AML-193 (cell line): ENCODE results near the gene NFATC1.

ENCODE experiments used
- DNase-seq, 2 experiments: peaks; one replicate each; lab custom pipeline; 2025; lab: John Stamatoyannopoulos, UW

The NFATC1 gene

DNA sequence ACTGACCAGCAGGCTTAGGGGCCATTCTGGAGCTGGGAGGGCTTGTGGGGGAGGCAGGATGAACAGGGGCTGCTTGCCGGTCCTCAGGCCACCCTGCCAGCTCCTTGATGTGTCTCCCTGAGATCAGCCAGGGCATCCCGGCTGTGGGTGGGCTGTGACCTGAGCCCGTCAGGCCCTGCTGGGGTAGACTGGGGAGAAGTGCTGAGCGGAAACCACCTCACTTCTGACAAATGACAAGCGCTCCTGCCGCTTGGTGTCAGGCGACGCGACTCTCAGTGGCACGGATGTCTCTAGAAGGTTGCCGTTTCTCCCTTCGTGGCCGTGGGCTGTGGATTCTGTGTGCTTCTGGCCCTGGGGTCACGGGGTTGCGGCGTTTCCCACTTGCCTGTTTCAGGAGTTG, 45.7 kb downstream of the NFATC1 start:
- DNase-seq, result no peak

DNA sequence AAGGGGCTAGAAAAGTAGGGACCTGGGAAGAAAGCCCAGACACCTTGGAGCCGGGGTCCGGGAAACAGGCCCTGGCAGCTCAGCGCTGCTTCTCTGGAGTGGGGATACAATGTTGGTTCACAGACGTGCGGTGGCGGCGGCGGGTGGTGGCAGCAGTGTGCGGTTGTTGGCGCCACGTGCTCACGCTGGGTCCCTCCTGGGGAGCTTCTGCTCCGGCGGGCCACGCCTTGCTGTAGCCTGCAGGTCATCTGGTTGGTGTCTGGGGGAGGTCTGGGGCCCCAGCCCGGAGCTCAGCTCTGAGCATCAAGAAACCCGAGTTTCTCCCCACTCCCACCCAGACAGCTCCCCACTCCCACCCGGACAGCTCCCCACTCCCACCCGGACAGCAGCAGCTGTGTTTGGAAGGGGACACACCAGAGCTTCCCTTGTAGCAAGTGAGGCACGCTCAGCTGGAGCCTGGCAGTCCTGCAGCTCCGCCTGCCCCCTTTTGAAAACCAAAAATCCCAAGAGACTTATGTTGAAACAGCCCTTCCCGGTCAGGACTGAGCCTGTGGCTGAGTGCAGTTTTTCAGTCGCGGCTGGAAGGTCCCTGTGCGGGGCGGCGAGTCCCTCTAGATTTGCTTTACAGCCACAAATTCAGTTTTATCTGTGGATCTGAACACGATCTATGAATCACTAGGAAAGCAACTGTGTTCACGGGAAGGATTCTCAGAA, 46.9 kb downstream of the NFATC1 start:
- DNase-seq, result no peak

DNA sequence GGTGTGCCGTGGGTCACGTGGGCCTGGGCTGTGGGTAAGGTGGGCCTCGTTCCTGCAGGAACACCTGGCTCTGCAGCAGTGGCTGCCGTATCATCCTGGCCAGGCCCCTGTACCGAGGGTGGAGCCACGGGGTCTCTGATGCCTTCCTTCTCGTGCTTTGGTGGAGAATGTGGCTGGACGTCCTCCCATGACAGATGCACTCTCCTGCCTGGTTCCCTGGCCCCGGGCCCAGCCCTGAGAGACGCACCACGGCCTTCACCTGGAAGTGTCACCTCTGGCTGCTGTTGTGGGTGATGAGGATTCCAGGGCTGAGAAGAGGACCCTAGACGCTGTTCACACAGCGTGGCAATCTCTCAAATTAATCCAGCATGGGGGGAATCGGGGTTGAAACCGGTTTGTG, 49.5 kb downstream of the NFATC1 start:
- no peak for DNase-seq

DNA sequence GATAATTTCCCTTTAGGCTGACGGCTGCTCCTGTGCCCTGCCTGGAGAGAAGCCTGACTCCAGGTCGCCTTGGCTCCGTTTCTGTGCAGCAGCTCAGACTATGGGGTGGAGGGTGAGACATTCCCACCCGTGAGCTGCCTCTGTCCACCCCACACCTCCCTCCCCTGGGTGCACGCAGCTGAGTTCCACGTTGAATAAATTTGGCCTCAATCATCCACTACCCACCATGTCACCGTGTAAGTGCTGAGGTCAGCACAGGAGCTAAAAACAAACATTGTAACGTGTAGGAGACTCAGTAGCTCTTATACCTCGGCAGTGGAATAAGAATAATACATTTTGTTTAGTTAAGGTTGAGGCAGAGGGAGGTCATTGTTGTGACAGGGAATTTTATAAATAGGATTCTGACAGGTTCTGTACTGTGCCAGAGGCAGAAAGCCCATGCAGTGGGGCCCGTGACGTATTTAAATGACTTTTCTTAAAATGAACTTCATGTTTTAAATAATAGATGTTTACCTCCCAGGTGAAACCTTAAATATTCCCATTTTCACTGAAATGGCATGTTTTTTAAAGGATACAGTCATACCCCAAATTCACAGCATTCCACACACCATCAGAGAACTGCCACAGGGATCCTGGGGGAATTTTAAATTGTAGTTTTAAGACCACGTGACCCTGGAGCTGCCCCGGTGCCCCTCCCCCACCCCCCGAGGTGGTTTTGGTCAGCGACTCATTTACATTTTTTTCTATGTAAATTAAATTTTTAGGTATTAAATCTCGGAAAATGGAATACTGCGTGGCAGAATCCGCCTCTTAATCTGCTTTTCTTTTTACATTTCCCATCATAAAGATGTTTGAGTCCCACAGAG, 50.2 kb downstream of the NFATC1 start:
- DNase-seq, result no peak

DNA sequence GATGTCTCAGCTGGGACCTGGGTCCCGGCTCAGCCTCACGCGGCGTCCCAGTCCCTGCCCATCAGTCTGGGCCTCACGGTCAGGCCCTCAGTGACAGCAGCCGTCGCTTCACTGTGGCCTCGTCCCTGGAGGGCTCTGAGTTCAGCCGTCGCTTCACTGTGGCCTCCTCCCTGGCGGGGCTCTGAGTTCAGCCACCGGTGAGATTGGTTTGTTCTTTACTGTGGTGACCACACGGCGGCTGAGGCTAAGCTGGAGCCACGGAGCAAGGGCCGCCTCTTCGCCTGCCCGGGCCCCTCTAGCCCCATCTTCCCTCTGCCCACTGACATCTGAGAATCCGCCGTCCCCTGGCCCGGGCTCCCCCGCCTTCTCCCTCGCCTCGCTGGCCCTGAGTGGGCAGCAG, 51.2 kb downstream of the NFATC1 start:
- DNase-seq, result no peak

DNA sequence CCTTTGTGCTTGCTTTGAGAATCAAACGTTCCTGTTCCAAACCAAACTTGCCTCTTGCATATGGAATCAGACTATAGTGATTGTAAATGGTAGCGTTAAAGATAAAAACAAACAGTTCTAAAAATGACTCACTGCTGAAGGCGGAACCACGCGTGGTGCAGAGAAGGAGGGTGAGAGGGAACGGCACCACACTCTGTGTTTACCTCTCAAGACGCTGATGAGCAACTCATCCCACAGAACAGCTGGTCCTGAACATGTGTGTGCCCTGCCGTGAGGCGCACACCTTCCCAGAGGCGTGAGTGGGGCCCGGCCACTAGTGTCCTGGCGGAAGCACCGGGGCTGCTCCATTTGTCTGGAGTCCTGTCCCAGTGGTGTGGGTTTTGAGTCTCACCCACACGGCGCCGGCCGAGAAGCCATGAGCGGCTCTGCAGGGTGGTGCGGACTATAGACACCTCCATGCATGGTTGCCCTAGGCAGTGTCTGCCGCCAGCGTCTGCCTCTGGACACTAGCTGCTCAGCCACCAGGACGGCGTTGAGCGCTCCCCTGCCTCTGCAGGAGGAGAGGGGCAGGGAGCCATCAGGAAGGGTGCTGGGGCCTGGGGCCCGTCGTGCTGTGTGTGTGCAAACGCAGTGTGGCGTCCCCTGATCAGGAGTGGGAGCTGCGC, 52.1 kb downstream of the NFATC1 start:
- no peak for DNase-seq

DNA sequence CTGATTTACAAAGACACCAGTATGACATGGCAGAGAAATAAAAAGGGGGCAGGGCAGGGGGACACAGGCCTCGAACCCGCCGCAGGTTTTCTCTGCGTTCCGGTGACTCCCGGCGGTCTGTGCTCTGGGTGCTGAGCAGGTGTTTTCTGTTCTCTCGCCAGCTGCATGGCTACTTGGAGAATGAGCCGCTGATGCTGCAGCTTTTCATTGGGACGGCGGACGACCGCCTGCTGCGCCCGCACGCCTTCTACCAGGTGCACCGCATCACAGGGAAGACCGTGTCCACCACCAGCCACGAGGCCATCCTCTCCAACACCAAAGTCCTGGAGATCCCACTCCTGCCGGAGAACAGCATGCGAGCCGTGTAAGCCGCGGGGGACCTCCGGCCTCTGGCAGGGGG, 52.9 kb downstream of the NFATC1 start:
- DNase-seq, result no peak

DNA sequence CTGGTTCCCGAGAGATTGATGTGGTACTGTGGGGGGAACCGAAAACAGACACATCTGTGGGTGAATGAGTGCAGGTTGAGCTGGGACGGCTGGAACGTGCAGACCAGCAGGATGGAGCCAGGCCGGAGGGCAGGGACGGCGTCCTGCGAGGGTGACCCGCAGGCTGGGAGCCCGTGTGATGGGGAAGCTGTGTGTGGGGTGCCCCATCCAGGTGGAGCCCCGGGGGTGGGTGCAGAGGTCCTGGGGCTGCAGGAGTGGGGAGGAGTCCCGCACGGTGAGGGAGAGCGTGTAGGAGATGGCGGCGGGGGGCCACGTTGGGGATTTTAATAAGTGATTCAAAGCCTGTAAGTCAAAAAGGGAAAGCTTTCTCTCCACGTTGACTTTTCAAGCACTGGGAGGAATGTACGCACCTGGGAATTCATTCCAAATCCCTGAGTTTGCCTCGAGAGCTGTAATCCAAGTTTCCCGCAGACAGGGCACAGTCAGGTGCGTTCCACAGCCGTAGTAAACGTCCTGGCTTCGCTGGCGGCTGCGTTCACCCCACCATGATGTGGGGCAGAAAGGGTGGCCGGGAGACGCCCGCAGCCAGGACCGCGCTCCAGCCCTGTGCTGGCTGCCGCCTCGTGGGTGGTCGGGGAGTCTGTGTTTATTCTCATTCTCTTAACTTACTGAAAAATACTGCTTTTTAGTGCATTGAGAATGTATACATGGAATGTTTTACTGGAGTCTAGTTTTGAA, 54.0 kb downstream of the NFATC1 start:
- DNase-seq, result no peak

DNA sequence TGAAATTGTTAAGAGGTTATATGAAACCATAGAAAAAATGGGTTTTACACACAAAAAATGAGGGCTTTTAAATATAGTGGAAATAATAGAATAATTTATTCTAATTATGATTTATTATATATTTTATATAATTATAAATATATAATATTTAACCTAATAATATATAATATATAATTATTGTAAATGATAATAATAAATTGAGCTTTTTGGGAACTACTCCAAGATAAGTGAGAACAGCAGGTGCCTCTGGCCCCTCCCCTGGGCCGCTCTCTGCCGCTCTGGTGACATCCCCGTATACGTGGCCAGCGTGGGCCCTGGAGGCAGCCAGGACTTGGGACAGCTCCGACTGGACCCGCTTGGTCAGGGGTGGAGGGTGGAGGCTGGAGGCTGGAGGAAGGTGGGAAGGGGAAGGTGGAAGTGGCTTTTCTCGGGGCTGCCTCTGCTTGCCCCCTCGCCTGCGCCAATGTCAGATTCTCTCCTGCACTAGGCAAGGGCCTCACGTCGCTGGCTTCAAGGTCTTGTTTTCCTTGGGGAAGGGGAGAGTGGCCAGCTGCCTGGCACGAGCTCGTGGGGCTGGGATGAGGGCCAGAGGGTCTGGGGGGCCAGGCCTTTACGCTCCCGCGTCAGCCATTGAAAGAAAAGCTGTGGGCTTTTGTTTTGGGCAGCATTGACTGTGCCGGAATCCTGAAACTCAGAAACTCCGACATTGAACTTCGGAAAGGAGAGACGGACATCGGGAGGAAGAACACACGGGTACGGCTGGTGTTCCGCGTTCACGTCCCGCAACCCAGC, 54.8 kb downstream of the NFATC1 start:
- DNase-seq, result no peak

DNA sequence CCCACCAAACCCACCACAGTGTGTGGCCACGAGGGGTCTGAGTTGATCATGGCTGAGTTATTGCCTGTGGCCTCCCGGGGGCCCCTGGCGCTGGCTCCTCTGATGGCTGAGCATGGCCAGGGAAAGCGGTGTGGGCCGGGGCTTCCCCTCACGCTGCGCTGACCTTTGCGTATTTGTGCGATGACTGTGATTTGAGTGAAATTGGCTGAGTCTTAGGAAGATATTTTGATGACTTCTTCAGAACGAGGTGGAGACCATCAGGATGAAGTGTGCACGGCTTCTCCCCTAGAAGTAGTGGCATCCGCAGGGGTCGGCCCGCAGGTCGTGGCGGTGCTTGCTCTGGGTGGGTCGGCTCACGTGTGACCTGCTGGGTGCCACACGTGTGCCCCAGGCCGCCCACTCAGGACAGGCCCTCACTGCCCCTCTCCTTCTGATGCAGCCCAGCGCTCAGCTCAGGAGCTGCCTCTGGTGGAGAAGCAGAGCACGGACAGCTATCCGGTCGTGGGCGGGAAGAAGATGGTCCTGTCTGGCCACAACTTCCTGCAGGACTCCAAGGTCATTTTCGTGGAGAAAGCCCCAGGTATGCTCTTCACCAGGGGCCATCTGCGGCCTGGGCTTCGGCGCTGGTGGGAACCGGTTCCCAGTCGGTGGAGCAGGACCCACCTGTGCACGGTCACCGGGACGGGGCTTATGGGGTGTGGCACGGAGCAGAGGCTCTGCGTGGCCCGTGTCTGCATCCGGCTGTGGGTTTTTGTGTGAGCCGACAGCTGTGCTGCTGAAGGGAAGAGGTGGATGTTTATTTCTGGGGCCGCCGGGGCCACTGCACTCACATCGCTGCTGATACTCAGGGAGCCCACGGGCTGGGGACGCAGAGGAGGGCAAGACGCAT, 55.8 kb downstream of the NFATC1 start:
- no peak for DNase-seq

DNA sequence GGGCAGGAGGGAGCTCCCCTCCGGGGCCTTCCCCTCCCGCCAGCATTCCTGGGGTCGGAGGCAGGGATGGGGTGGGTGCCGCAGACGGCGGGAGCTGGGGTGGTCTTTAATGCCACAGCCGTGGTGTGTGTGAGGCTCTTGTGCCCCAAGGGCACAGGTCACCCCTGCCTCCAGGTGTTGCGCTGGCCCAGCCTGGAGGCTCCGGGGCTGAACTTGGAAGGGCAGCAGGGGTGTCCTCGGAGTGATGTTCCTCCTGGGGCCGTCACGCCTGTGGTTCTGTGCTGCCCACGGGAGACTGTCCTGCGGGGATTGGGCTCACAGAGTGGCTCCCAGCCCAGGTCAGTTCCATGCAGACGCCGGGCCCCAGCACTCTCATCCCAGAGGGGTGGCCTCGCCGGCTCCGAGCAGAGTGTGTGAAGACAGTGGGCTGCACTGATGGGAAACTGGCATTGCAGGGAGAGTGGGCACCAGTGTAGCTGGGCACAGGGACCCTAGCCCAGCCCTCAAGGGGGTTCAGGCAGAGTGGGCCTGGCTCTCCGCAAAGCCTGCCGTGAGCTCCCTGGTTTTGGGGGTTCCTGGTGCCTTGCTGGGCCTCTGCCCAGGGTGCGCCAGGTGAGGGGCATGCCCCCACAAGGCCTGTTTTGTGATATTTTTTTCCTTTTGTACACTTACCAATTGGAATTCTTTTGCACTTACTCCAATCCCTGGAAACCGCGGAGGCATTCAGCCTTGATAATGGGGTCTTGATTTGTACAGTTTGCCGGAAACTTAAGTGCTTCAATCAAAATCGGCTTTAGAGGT, 56.7 kb downstream of the NFATC1 start:
- no peak for DNase-seq

DNA sequence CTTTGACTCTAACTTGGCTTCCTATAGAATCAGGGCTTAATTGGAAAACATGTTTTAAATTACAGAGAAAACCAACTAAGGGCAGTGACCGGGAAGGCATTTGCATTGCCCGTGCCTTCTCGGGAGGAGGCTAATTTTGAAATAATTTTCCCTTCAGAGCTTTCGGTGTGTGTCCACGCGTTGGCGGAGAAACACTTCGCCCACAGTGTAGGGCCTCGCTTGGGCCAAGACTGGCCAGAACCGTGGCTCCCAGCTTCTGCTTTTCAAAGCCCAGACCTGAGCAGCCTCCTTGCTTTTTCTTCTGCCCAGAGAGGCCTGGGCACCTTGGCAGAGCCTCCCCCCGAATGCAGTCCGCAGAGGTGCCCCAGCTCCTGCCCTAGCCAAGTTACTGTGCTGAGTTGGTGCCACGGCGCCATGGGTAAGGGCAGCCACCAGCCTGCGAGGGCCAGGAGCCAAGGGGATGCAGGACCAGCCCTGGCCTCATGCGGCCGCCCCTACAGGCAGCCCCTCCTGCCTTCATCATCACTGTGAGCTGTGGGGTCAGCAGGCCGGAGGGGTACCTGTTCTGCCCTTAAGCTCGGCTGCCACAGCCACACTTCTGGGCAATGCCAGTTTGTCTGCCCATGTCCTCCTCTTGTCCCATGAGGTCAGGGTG, 57.4 kb downstream of the NFATC1 start:
- DNase-seq, result no peak

DNA sequence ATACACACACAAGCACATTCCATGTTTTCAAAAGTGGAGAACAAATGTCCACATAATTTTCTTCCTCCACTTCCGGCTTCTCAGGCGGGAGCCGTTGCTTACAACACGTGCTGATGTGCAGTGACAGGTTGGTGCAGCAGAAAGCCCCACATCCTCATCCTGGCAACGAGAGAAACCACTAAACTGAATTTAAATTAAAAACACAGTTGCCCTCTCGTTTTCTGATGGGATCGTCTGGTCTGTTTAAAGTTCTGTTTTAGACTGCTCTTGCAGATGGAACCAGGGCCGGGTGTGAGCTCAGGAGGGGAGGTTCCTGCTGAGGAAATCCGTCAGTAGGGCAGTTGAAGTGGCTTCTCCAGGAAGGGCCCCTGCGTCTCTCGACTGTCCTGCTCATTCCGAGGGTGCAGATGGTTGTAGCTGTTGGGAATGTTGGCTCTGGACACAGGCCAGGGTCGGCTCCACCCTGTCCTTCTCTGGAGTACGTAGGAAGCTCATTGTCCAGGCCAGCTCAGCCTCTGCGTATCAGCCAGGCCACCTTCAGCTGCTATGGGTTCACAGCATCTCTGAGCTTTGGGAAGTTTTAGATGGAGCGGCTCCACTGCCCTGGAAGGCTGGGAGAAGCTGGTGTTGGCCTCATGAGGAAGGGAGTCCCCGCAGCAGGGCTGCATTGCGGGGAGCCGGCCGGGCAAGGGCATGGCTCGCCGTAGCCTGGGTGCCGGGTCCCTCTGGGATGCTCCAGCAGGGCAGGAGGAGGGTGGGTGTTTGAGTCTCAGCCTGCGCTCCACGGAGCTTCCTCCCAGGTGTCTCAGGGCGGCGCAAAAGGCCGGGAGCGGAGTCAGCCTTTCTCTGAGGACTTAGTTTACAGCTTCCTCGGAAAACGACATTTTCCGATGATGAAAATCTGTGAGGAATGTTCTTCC, 58.3 kb downstream of the NFATC1 start:
- no peak for DNase-seq

DNA sequence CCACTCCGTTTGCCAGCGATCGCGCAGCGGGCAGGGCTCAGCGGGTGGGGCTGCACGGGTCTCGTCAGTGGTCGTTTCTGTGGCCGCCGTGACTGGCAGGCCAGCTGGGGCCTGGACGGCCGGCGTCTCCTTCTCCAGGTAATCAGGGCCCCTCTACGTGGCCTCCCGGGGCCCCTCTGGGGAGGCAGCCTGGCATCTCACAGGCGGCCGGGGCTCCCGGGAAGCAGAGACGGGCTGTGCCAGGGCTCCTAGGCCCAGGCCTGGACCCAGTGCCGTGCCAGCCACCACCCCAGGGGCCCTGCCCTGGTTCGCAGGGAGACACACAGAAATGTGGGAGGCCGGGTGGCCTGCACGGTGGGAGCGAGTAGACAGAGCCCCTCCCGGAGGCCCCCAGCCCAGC, 59.5 kb downstream of the NFATC1 start:
- DNase-seq, result no peak

DNA sequence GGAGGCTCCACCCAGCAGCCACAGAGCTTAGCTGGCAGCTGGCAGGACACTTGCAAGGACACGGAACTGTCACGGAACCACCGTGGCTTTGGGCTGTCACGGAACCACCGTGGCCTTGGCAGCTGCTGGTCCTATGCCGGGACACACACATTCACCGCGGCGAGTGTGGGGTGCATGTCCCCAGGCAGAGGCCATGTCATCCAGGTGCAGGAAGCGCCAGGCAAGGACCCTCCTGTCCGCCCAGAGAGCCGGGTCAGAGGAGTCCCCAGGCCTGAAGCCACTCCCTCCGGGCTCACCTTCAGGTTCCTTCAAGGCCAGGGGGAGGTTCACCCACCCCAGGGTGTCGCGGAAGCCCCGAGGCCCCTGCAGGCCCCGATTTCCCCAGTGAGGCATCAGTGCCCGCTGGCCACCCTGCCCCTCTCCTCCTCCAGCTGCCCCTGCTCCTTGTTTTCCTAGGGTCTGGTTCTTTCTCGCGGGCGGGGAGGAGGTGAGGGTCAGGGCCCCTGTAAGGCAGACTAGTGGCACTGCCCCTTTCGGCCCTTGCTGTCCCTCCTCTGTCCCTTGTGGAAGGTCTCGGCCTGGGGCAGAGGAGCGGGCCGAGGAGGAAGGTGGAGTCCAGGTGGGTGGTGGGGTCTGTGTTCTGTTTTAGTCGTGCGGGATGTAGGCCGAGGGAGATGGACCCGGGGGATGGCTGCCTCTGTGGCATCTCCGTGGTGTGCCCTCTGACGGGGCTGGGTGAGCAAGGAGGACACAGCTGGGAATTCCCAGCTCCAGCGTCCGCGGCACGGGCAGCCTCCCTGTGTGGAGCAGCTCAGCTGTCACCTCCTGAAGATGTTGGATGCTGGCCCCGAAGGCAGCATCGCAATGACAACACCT, 60.6 kb downstream of the NFATC1 start:
- DNase-seq, result no peak

DNA sequence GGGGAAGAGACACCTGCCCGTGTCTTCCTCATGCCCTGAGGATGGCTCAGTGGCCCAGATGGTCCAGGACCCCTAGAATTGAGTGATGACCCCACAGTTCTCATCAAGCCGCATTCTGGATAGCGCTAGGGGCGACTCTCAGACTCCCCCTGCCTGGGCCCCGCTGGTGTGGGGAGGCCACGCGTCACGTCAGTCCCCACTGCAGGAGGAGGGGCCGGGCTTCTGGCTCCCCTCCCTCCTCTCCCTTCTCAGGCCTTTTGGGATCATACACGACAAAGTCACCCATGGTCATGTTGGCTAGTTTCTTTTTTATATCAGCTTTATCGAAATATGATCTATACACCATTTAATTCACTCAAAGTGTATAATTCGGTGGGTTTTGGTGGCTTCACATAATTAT, 61.5 kb downstream of the NFATC1 start:
- DNase-seq, result no peak

DNA sequence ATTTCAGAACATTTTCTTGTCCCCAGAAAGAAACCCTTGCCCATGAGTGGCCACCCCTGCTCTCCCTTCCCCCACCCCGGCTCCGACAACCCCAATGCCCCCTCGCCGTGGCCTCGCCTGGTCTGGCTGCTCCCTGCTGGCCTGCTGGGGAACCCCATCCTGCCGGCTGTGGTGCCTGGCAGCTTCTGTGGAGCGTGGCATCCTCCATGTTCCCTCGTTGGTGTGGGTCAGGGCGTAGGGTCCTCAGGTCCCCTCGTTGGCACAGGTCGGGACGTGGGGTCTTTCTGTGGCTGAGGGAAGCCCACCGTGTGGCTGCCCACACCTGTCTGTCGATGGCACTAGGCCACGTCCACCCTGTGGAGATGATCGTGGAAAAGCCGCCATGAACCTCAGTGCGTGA, 61.9 kb downstream of the NFATC1 start:
- no peak for DNase-seq
